Suprapubic skin (tissue), 4 donors: ENCODE measurements around the gene DMPK. TPM values are rescaled to one million over a fixed set of nuclear protein-coding genes. Genes with fewer than 3 reads are reported as not detected.

ENCODE experiments used
- DNase-seq, 2 donors: peaks; one replicate each; pipeline ENCODE4 v3.0.0-alpha.2; 2019; ENCODE audit warnings: low spot score in 2 of 2
- H3K27ac ChIP-seq: fragments of 200-600 bp; sonication (generic); one replicate; pipeline ENCODE4 v1.5.1; 2019
- H3K27me3 ChIP-seq: fragments of 200-600 bp; sonication (generic); one replicate; pipeline ENCODE4 v1.5.1; 2019
- H3K36me3 ChIP-seq: fragments of 200-600 bp; sonication (generic); one replicate; pipeline ENCODE4 v1.5.1; 2019
- H3K4me1 ChIP-seq: fragments of 200-600 bp; sonication (generic); one replicate; pipeline ENCODE4 v1.5.1; 2019
- H3K4me3 ChIP-seq: fragments of 200-600 bp; sonication (generic); one replicate; pipeline ENCODE4 v1.5.1; 2019; ENCODE audit warnings: mild to moderate bottlenecking
- H3K9me3 ChIP-seq: fragments of 200-600 bp; sonication (generic); one replicate; pipeline ENCODE4 v1.5.1; 2019
- EP300 ChIP-seq: sonication (generic); formaldehyde crosslinking; IDR thresholded peaks from one replicate; pipeline ENCODE4 v1.6.1; 2017; ENCODE audit warnings: antibody characterized with exemption
- POLR2A ChIP-seq, 2 donors: fragments of 450-650 bp; IDR thresholded peaks; one replicate each; pipeline ENCODE4 v1.6.1; 2017; ENCODE audit warnings: antibody characterized with exemption in 2 of 2, mild to moderate bottlenecking in 2 of 2, moderate library complexity in 2 of 2
- POLR2AphosphoS5 ChIP-seq, 3 donors: sonication (generic); formaldehyde crosslinking; IDR thresholded peaks; one replicate each; pipeline ENCODE4 v1.6.1; 2017; ENCODE audit warnings: antibody characterized with exemption in 3 of 3
- WGBS: methylation state at CpG from one replicate; pipeline ENCODE4 v1.1.5; 2018; 5-methylcytosine and 5-hydroxymethylcytosine counted together
- total RNA-seq, 4 donors: library from RNA; depleted of rRNA; stranded (reverse); fragments of >200 nt; gene quantifications; one replicate each; pipeline ENCODE4 v1.1.0, GENCODE V29; 2016
- TF ChIP-seq, protein P1 (sequence below), 2 donors: fragments of 200-600 bp in 1 of 2; fragments of 450-650 bp in 1 of 2; sonication (generic) in 1 of 2; IDR thresholded peaks; one replicate each; pipeline ENCODE4 v1.5.1; 2016 to 2019; ENCODE audit warnings: antibody characterized with exemption in 2 of 2, mild to moderate bottlenecking in 1 of 2, moderate library complexity in 1 of 2

Gene DMPK
- total RNA-seq, 4 donors from 2014 or later = 15.0 to 27.3 (median 20.3) TPM

DNA sequence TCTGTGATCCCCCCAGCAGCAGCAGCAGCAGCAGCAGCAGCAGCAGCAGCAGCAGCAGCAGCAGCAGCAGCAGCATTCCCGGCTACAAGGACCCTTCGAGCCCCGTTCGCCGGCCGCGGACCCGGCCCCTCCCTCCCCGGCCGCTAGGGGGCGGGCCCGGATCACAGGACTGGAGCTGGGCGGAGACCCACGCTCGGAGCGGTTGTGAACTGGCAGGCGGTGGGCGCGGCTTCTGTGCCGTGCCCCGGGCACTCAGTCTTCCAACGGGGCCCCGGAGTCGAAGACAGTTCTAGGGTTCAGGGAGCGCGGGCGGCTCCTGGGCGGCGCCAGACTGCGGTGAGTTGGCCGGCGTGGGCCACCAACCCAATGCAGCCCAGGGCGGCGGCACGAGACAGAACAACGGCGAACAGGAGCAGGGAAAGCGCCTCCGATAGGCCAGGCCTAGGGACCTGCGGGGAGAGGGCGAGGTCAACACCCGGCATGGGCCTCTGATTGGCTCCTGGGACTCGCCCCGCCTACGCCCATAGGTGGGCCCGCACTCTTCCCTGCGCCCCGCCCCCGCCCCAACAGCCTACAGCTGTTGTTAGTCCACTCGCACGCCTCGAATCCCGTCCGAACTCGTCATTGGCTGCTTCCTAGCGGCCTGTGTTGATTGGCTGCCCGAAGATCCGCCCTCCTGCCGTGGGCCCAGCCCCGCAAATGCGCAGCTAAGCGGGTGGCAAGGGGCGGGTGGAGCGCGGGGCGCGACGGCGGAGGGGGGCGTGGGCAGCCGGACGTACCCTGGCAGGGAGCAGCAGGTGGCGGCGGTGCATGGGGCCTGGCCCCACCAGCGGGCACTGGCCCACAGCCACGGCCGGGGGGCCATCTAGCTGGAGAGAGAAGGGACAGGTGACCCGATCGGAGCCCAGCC lies 11.8 kb downstream of the DMPK start:
- H3K36me3 ChIP-seq = peaks cover 4% of the 10 kb centered on the region
- peak overlapping the region; percentile 89 for H3K27ac ChIP-seq
- peak overlapping the region; percentile 86 for H3K4me3 ChIP-seq
- peak; percentile 98 to 99 for DNase-seq
- WGBS = 6% methylated on average over 21 of the region's 79 CpGs
- peaks cover 38% of the 10 kb centered on the region for H3K4me1 ChIP-seq
- TF ChIP-seq, protein P1, sequence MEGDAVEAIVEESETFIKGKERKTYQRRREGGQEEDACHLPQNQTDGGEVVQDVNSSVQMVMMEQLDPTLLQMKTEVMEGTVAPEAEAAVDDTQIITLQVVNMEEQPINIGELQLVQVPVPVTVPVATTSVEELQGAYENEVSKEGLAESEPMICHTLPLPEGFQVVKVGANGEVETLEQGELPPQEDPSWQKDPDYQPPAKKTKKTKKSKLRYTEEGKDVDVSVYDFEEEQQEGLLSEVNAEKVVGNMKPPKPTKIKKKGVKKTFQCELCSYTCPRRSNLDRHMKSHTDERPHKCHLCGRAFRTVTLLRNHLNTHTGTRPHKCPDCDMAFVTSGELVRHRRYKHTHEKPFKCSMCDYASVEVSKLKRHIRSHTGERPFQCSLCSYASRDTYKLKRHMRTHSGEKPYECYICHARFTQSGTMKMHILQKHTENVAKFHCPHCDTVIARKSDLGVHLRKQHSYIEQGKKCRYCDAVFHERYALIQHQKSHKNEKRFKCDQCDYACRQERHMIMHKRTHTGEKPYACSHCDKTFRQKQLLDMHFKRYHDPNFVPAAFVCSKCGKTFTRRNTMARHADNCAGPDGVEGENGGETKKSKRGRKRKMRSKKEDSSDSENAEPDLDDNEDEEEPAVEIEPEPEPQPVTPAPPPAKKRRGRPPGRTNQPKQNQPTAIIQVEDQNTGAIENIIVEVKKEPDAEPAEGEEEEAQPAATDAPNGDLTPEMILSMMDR (IDR thresholded peaks at IDR 0.05) = peak; percentile 85 to 95
- TF ChIP-seq EP300 (no peak), POLR2AphosphoS5 (IDR thresholded peaks at IDR 0.05) (peak in 2 of 3 donors; percentile 36 to 73)
- no peaks in the 10 kb centered on the region for H3K9me3 ChIP-seq
- H3K27me3 ChIP-seq = no peaks in the 10 kb centered on the region

DNA sequence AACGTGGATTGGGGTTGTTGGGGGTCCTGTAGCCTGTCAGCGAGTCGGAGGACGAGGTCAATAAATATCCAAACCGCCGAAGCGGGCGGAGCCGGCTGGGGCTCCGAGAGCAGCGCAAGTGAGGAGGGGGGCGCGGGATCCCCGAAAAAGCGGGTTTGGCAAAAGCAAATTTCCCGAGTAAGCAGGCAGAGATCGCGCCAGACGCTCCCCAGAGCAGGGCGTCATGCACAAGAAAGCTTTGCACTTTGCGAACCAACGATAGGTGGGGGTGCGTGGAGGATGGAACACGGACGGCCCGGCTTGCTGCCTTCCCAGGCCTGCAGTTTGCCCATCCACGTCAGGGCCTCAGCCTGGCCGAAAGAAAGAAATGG lies 12.5 kb downstream of the DMPK start:
- H3K36me3 ChIP-seq = peaks cover 2% of the 10 kb centered on the region
- H3K4me3 ChIP-seq = peak overlapping the region; percentile 86
- peak; percentile 80 to 83 for DNase-seq
- peaks cover 38% of the 10 kb centered on the region for H3K4me1 ChIP-seq
- H3K27ac ChIP-seq = peak overlapping the region; percentile 89
- TF ChIP-seq POLR2AphosphoS5 (IDR thresholded peaks at IDR 0.05) (no peak), EP300 (no peak), POLR2A (IDR thresholded peaks at IDR 0.05) (no peak)
- TF ChIP-seq, protein P1 (IDR thresholded peaks at IDR 0.05) = no peak
- H3K9me3 ChIP-seq = no peaks in the 10 kb centered on the region
- under 1% methylated on average over 23 of the region's 28 CpGs for WGBS
- no peaks in the 10 kb centered on the region for H3K27me3 ChIP-seq

DNA sequence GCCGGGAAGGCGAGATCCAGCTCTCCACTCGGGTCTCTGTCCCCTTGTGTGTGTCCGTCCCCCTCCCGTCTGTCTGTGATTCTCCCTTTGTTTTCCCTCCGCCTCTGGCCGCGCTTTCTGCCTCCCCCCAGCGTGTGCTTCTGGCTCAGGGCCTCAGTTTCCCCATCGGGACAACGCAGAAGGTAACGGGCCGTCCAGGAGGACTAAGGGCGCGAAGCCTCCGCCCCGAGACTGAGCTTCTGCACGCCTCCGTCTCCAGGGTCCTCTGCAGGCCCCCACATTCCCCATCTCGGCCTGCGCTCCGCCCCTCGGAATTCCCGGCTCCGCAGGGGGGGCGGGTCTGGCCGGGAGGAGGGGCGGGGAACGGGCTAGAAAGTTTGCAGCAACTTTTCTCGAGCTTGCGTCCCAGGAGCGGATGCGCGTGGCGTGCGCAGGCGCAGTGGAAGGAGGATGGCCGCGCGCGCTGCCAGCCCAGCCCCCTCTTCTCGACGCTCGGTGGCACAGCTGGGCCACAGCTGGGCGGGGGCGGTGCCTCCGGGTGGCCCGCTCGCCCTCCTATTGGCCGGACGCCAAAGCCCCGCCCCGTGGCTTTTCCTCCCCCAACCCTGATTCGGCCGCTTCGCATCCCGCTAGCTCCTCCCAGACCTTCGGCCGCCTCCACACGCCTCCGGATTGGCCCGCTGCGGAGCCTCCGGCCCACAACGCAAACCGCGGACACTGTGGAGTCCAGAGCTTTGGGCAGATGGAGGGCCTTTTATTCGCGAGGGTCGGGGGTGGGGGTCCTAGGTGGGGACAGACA lies 13.1 kb downstream of the DMPK start, which contains the start of gene SIX5:
Gene SIX5, minus strand, starts transcription at position 269 of the 799 bp plus-strand sequence. CDS start 408 bp downstream, outside the sequence.
- H3K9me3 ChIP-seq = no peaks in the 10 kb centered on the region
- H3K27me3 ChIP-seq = no peaks in the 10 kb centered on the region
- under 1% methylated on average over 50 of the region's 70 CpGs for WGBS
- H3K4me1 ChIP-seq = peaks cover 42% of the 10 kb centered on the region
- peak; percentile 99 for DNase-seq
- H3K36me3 ChIP-seq = no peaks in the 10 kb centered on the region
- TF ChIP-seq EP300 = no peak
- TF ChIP-seq POLR2A (IDR thresholded peaks at IDR 0.05) = peak; percentile 12 to 33
- TF ChIP-seq, protein P1 (IDR thresholded peaks at IDR 0.05) = no peak
- peak; percentile 45 to 98 (median 73) for TF ChIP-seq POLR2AphosphoS5 (IDR thresholded peaks at IDR 0.05)
- peak within 1 kb of the TSS; percentile 89 for H3K27ac ChIP-seq
- H3K4me3 ChIP-seq = peak within 1 kb of the TSS; percentile 86

DNA sequence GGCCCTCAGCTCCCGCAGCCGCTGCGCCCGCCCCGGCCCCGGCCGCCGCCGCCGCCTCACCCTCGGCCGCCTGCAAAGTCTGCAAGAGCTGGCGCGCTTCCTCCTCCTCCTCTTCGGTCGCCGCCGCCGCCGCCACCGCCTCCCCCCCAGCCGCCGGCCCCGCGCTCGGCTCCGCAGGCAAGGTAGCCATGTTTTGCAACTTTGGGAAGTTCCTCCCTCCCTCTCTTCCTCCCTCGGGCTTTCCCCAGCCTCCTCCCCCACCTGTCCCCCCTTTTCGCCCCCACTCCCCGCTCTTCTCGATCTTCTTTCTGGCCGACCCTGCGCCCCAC lies 13.7 kb downstream of the DMPK start:
- Histone ChIP-seq H3K27me3 (no peaks in the 10 kb centered on the region), H3K27ac (peak overlapping the region; percentile 89), H3K36me3 (no peaks in the 10 kb centered on the region), H3K9me3 (no peaks in the 10 kb centered on the region), H3K4me3 (peak overlapping the region; percentile 86), H3K4me1 (peaks cover 47% of the 10 kb centered on the region)
- DNase-seq = peak in 1 of 2 donors; percentile 81
- WGBS = 0% methylated on average over 17 of the region's 33 CpGs
- TF ChIP-seq EP300 = no peak
- no peak for TF ChIP-seq POLR2AphosphoS5 (IDR thresholded peaks at IDR 0.05)
- TF ChIP-seq, protein P1 (IDR thresholded peaks at IDR 0.05) = no peak
- TF ChIP-seq POLR2A (IDR thresholded peaks at IDR 0.05) = no peak
